ENCODE results near the gene FAM13C.

DNA sequence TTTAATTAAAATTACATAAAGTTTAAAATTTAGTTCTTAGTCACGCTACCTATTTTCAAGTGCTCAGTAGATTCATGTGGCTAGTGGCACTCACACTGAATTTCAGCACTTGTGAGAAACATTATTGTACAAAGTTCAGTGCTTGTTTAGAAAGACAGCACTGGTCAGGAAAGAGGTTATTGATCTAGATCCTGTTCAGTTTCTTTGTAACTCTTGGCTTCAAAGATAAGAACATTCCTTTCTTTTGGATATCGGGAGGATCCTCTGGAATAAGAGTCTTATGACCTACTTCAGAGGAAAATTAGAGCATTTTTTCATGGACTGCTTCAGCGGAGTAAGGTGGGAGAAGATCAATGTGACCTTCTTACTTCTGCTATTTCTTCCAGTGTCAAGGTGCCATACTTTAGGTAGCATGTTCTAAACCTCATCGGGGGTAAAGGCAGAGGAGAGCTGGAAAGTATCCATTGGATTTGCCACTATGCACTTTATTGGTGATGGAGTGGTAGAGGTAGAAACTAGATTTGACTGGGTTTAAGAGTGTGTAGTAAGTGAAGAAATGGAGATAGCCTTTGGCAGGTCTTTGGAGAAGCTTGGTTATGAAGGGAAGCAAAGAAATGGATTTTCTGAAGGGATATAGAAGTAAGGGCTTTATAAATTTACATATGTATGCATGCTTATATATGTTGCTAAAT lies 146.0 kb downstream of the FAM13C start:
- TF ChIP-seq, protein P1, sequence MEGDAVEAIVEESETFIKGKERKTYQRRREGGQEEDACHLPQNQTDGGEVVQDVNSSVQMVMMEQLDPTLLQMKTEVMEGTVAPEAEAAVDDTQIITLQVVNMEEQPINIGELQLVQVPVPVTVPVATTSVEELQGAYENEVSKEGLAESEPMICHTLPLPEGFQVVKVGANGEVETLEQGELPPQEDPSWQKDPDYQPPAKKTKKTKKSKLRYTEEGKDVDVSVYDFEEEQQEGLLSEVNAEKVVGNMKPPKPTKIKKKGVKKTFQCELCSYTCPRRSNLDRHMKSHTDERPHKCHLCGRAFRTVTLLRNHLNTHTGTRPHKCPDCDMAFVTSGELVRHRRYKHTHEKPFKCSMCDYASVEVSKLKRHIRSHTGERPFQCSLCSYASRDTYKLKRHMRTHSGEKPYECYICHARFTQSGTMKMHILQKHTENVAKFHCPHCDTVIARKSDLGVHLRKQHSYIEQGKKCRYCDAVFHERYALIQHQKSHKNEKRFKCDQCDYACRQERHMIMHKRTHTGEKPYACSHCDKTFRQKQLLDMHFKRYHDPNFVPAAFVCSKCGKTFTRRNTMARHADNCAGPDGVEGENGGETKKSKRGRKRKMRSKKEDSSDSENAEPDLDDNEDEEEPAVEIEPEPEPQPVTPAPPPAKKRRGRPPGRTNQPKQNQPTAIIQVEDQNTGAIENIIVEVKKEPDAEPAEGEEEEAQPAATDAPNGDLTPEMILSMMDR (IDR thresholded peaks at IDR 0.05), result no peak
- no peak for TF ChIP-seq POLR2A (IDR thresholded peaks at IDR 0.05)
